Measurements from ENCODE around the gene ATAD3B. TPM values are rescaled to one million over a fixed set of nuclear protein-coding genes. Genes with fewer than 3 reads are reported as not detected.
"Not testable (repeated sequence)": the region's sequence is repeated elsewhere in the genome, so short reads cannot be mapped to it uniquely, and the experiment has no call there.

ATAD3B gene
- total RNA-seq, 1 experiment from 2014 or later = 13.9 TPM

- no peaks in the 10 kb centered on the region for H3K9me2 ChIP-seq (replicated peaks; ENCODE audit: insufficient read depth, low read length)
- H2AFZ ChIP-seq (ENCODE audit: low read length) = no peak overlapping the region
- no peak for DNase-seq
- no peak overlapping the region for H3K9ac ChIP-seq (ENCODE audit: low read length)
- no peak overlapping the region for H3K27ac ChIP-seq (ENCODE audit: low read length)
- H3K9me3 ChIP-seq (ENCODE audit: low read length) = no peaks in the 10 kb centered on the region
- H4K20me1 ChIP-seq (ENCODE audit: insufficient read depth, low read depth, low read length) = no peaks in the 10 kb centered on the region
- H3K27me3 ChIP-seq (ENCODE audit: low read length) = no peaks in the 10 kb centered on the region
- no peaks in the 10 kb centered on the region for H3K4me1 ChIP-seq (ENCODE audit: low read length)
- peaks cover 41% of the 10 kb centered on the region for H3K36me3 ChIP-seq (ENCODE audit: insufficient read depth, low read length)
- H3K79me2 ChIP-seq (ENCODE audit: low read length) = no peaks in the 10 kb centered on the region
- H3K4me3 ChIP-seq (ENCODE audit: low read length) = no peak overlapping the region
- H3K4me2 ChIP-seq (ENCODE audit: low read depth, low read length, poor library complexity, severe bottlenecking) = no peak overlapping the region
Observed at GRCh38 chr1:1489861-1490260, 18.3 kb downstream of the ATAD3B start.

- no peak overlapping the region for H3K4me3 ChIP-seq (ENCODE audit: low read length)
- H3K27ac ChIP-seq (ENCODE audit: low read length) = no peak overlapping the region
- DNase-seq = no peak
- H3K4me1 ChIP-seq (ENCODE audit: low read length) = no peaks in the 10 kb centered on the region
- H2AFZ ChIP-seq (ENCODE audit: low read length) = no peak overlapping the region
- H3K79me2 ChIP-seq (ENCODE audit: low read length) = no peaks in the 10 kb centered on the region
- no peaks in the 10 kb centered on the region for H3K9me3 ChIP-seq (ENCODE audit: low read length)
- no peaks in the 10 kb centered on the region for H3K9me2 ChIP-seq (replicated peaks; ENCODE audit: insufficient read depth, low read length)
- peaks cover 41% of the 10 kb centered on the region for H3K36me3 ChIP-seq (ENCODE audit: insufficient read depth, low read length)
- H3K27me3 ChIP-seq (ENCODE audit: low read length) = no peaks in the 10 kb centered on the region
- H4K20me1 ChIP-seq (ENCODE audit: insufficient read depth, low read depth, low read length) = no peaks in the 10 kb centered on the region
- H3K9ac ChIP-seq (ENCODE audit: low read length) = no peak overlapping the region
- H3K4me2 ChIP-seq (ENCODE audit: low read depth, low read length, poor library complexity, severe bottlenecking) = no peak overlapping the region
Observed at GRCh38 chr1:1490633-1491230, 19.2 kb downstream of the ATAD3B start.

DNA sequence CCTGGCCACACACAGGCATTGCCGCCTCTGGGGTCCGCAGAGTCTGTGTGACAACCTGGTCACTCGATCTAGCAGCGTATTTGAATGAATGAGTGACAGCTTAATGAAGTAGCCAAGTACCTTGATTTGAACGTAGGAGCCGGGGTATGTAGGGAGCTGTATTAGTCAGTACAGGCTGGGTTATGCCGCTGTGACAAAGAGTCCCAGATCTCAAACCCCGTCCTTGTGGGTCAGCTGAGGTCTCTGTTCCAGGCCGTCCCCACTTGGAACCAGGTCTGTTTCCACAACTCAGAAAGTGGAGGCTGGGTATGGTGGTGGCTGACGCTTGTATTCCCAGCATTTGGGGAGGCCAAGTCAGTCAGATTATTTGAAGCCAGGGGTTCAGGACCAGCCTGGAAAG, 20.0 kb downstream of the ATAD3B start:
- Histone ChIP-seq H3K27me3 (ENCODE audit: low read length) (no peaks in the 10 kb centered on the region), H3K36me3 (ENCODE audit: insufficient read depth, low read length) (peaks cover 41% of the 10 kb centered on the region), H3K4me1 (ENCODE audit: low read length) (no peaks in the 10 kb centered on the region), H3K27ac (ENCODE audit: low read length) (no peak overlapping the region), H3K9ac (ENCODE audit: low read length) (no peak overlapping the region), H2AFZ (ENCODE audit: low read length) (no peak overlapping the region), H3K79me2 (ENCODE audit: low read length) (no peaks in the 10 kb centered on the region), H3K4me3 (ENCODE audit: low read length) (no peak overlapping the region), H4K20me1 (ENCODE audit: insufficient read depth, low read depth, low read length) (no peaks in the 10 kb centered on the region), H3K9me2 (replicated peaks; ENCODE audit: insufficient read depth, low read length) (no peaks in the 10 kb centered on the region), H3K4me2 (ENCODE audit: low read depth, low read length, poor library complexity, severe bottlenecking) (no peak overlapping the region), H3K9me3 (ENCODE audit: low read length) (no peaks in the 10 kb centered on the region)
- no peak for DNase-seq

DNA sequence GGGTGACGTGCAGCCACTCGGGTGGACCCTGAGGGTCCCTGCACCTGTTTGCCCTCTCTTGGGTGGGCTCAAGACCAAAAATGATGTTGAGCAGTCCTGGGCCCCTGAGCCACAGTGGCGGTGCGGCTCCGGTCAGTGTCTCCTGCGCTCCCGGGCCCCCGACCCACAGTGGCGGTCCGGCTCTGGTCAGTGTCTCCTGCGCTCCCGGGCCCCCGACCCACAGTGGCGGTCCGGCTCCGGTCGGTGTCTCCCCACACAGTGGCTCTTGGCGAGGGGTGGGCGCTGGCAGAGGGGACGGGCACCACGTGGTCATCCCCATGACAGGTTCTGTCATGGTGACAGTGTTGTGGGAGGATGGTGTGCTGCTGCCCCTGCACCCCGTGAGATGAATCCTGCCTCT, 22.7 kb downstream of the ATAD3B start:
- not testable (repeated sequence) for H3K79me2 ChIP-seq (ENCODE audit: low read length); DNase-seq; H3K9me2 ChIP-seq (replicated peaks; ENCODE audit: insufficient read depth, low read length); H3K9me3 ChIP-seq (ENCODE audit: low read length); H3K4me1 ChIP-seq (ENCODE audit: low read length); H3K9ac ChIP-seq (ENCODE audit: low read length); H2AFZ ChIP-seq (ENCODE audit: low read length); H4K20me1 ChIP-seq (ENCODE audit: insufficient read depth, low read depth, low read length); H3K27ac ChIP-seq (ENCODE audit: low read length); H3K4me2 ChIP-seq (ENCODE audit: low read depth, low read length, poor library complexity, severe bottlenecking); H3K27me3 ChIP-seq (ENCODE audit: low read length); H3K4me3 ChIP-seq (ENCODE audit: low read length)
- H3K36me3 ChIP-seq (ENCODE audit: insufficient read depth, low read length) = peaks cover 28% of the 10 kb centered on the region

GRCh38 chr1:1495461-1495975, 24.0 kb downstream of the ATAD3B start:
- not testable (repeated sequence) for H4K20me1 ChIP-seq (ENCODE audit: insufficient read depth, low read depth, low read length); H3K9me2 ChIP-seq (replicated peaks; ENCODE audit: insufficient read depth, low read length)

GRCh38 chr1:1504777-1505365, 33.3 kb downstream of the ATAD3B start:
- peak; percentile 89 for DNase-seq
- not testable (repeated sequence) for H4K20me1 ChIP-seq (ENCODE audit: insufficient read depth, low read depth, low read length); H3K27me3 ChIP-seq (ENCODE audit: low read length); H3K9me3 ChIP-seq (ENCODE audit: low read length); H3K4me1 ChIP-seq (ENCODE audit: low read length); H3K9me2 ChIP-seq (replicated peaks; ENCODE audit: insufficient read depth, low read length); H3K79me2 ChIP-seq (ENCODE audit: low read length)
- H3K4me3 ChIP-seq (ENCODE audit: low read length) = peak overlapping the region; percentile 39; the same call in 1 of the 2 replicates
- peak overlapping the region; percentile 42; the same call in 1 of the 2 replicates for H2AFZ ChIP-seq (ENCODE audit: low read length)
- H3K27ac ChIP-seq (ENCODE audit: low read length) = peak overlapping the region; percentile 56
- H3K36me3 ChIP-seq (ENCODE audit: insufficient read depth, low read length) = peaks cover 11% of the 10 kb centered on the region
- peak overlapping the region; percentile 53 for H3K9ac ChIP-seq (ENCODE audit: low read length)
- H3K4me2 ChIP-seq (ENCODE audit: low read depth, low read length, poor library complexity, severe bottlenecking) = peak overlapping the region; percentile 60

More at GRCh38 chr1:1495461-1495975, 24.0 kb downstream of the ATAD3B start:
- not testable (repeated sequence) for H3K4me1 ChIP-seq (ENCODE audit: low read length); H3K4me2 ChIP-seq (ENCODE audit: low read depth, low read length, poor library complexity, severe bottlenecking); H3K9ac ChIP-seq (ENCODE audit: low read length); H2AFZ ChIP-seq (ENCODE audit: low read length); H3K4me3 ChIP-seq (ENCODE audit: low read length); DNase-seq; H3K79me2 ChIP-seq (ENCODE audit: low read length); H3K9me3 ChIP-seq (ENCODE audit: low read length); H3K27ac ChIP-seq (ENCODE audit: low read length); H3K27me3 ChIP-seq (ENCODE audit: low read length)
- peaks cover 22% of the 10 kb centered on the region for H3K36me3 ChIP-seq (ENCODE audit: insufficient read depth, low read length)

DNA sequence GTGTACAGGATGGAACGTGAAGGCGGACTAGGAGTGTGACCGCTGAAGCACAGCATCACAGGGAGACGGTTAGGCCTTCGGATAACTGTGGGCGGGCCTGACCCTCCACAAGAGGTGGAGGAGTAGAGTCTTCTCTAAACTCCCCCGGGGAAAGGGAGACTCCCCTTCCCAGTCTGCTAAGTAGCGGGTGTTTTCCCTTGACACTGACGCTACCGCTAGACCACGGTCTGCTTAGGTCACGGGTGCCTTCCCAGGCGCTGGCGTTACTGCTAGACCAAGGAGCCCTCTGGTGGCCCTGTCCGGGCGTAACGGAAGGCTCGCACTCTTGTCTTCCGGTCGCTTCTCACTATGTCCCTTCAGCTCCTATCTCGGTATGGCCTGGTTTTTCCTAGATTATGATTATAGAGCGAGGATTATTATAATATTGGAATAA, 33.8 kb downstream of the ATAD3B start:
- Histone ChIP-seq H3K9ac (ENCODE audit: low read length) (peak overlapping the region; percentile 53; the same call in 1 of the 2 replicates), H3K4me3 (ENCODE audit: low read length) (peak overlapping the region; percentile 39; the same call in 1 of the 2 replicates), H3K4me2 (ENCODE audit: low read depth, low read length, poor library complexity, severe bottlenecking) (peak overlapping the region; percentile 60), H3K36me3 (ENCODE audit: insufficient read depth, low read length) (peaks cover 11% of the 10 kb centered on the region), H3K27ac (ENCODE audit: low read length) (peak overlapping the region; percentile 56)
- not testable (repeated sequence) for H2AFZ ChIP-seq (ENCODE audit: low read length); H3K27me3 ChIP-seq (ENCODE audit: low read length); H3K9me3 ChIP-seq (ENCODE audit: low read length); H4K20me1 ChIP-seq (ENCODE audit: insufficient read depth, low read depth, low read length); H3K4me1 ChIP-seq (ENCODE audit: low read length); H3K9me2 ChIP-seq (replicated peaks; ENCODE audit: insufficient read depth, low read length); H3K79me2 ChIP-seq (ENCODE audit: low read length)
- DNase-seq = peak; percentile 63

DNA sequence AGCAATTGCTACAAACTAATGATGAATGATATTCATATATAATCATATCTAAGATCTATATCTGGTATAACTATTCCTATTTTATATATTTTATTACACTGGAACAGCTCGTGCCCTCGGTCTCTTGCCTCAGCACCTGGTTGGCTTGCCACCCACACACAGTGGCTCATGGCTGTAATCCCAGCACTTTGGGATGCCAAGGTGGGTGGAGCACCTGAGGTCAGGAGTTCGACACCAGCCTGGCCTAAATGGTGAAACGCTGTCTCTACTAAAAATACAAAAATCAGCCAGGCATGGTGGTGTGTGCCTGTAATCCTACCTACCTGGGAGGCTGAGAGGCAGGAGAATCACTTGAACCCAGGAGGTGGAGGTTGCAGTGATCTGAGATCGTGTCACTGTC, 34.2 kb downstream of the ATAD3B start:
- 0 out of 2 replicates have a peak overlapping the region, but pooled peaks have one; percentile 16 for H3K9ac ChIP-seq (ENCODE audit: low read length)
- not testable (repeated sequence) for H3K27ac ChIP-seq (ENCODE audit: low read length); H3K79me2 ChIP-seq (ENCODE audit: low read length); DNase-seq; H2AFZ ChIP-seq (ENCODE audit: low read length); H4K20me1 ChIP-seq (ENCODE audit: insufficient read depth, low read depth, low read length); H3K9me3 ChIP-seq (ENCODE audit: low read length); H3K4me3 ChIP-seq (ENCODE audit: low read length); H3K27me3 ChIP-seq (ENCODE audit: low read length); H3K9me2 ChIP-seq (replicated peaks; ENCODE audit: insufficient read depth, low read length)
- peaks cover 11% of the 10 kb centered on the region for H3K36me3 ChIP-seq (ENCODE audit: insufficient read depth, low read length)
- peak overlapping the region; percentile 60 for H3K4me2 ChIP-seq (ENCODE audit: low read depth, low read length, poor library complexity, severe bottlenecking)
- H3K4me1 ChIP-seq (ENCODE audit: low read length) = peaks cover 12% of the 10 kb centered on the region
